ENCODE results near the gene ZNF385B. TPM values are rescaled to one million over a fixed set of nuclear protein-coding genes. Genes with fewer than 3 reads are reported as not detected.

The ZNF385B gene
- total RNA-seq, 1 donor from 2014 or later, result not detected

- no peak for DNase-seq (ENCODE audit: low read depth in 2 of 2)
Observed at GRCh38 chr2:179446476-179447141, 414.8 kb downstream of the ZNF385B start.

- no peak for DNase-seq (ENCODE audit: low read depth in 2 of 2)
Observed at GRCh38 chr2:179444056-179444455, 417.4 kb downstream of the ZNF385B start.

- no peak for DNase-seq (ENCODE audit: low read depth in 2 of 2)
Observed at GRCh38 chr2:179443180-179443579, 418.2 kb downstream of the ZNF385B start.

GRCh38 chr2:179442206-179442605 is 419.2 kb downstream of the ZNF385B start:
- no peak for DNase-seq (ENCODE audit: low read depth in 2 of 2)

- no peak for DNase-seq (ENCODE audit: low read depth in 2 of 2)
Observed at GRCh38 chr2:179441551-179441950, 419.9 kb downstream of the ZNF385B start.

GRCh38 chr2:179440642-179441251 is 420.7 kb downstream of the ZNF385B start:
- peak; percentile 48 to 62 for DNase-seq (ENCODE audit: low read depth in 2 of 2)

GRCh38 chr2:179438654-179439053 is 422.8 kb downstream of the ZNF385B start:
- DNase-seq (ENCODE audit: low read depth in 2 of 2), result no peak

- no peak for DNase-seq (ENCODE audit: low read depth in 2 of 2)
Observed at GRCh38 chr2:179437430-179437829, 424.0 kb downstream of the ZNF385B start.

GRCh38 chr2:179435566-179435965 is 425.8 kb downstream of the ZNF385B start:
- no peak for DNase-seq (ENCODE audit: low read depth in 2 of 2)

GRCh38 chr2:179435000-179435399 is 426.4 kb downstream of the ZNF385B start:
- no peak for DNase-seq (ENCODE audit: low read depth in 2 of 2)

GRCh38 chr2:179434357-179434756 is 427.1 kb downstream of the ZNF385B start:
- no peak for DNase-seq (ENCODE audit: low read depth in 2 of 2)

- DNase-seq (ENCODE audit: low read depth in 2 of 2), result no peak
Observed at GRCh38 chr2:179432751-179433150, 428.7 kb downstream of the ZNF385B start.

GRCh38 chr2:179429597-179429996 is 431.8 kb downstream of the ZNF385B start:
- no peak for DNase-seq (ENCODE audit: low read depth in 2 of 2)

- DNase-seq (ENCODE audit: low read depth in 2 of 2), result no peak
Observed at GRCh38 chr2:179429060-179429471, 432.3 kb downstream of the ZNF385B start.

GRCh38 chr2:179428649-179429048 is 432.8 kb downstream of the ZNF385B start:
- peak in 1 of 2 donors; percentile 6 for DNase-seq (ENCODE audit: low read depth in 2 of 2)

GRCh38 chr2:179427065-179427464 is 434.3 kb downstream of the ZNF385B start:
- no peak for DNase-seq (ENCODE audit: low read depth in 2 of 2)

- DNase-seq (ENCODE audit: low read depth in 2 of 2), result no peak
Observed at GRCh38 chr2:179424571-179424970, 436.8 kb downstream of the ZNF385B start.

GRCh38 chr2:179422037-179422643 is 439.3 kb downstream of the ZNF385B start:
- DNase-seq (ENCODE audit: low read depth in 2 of 2), result peak; percentile 77 to 79

- no peak for DNase-seq (ENCODE audit: low read depth in 2 of 2)
Observed at GRCh38 chr2:179417436-179417949, 443.9 kb downstream of the ZNF385B start.

- no peak for DNase-seq (ENCODE audit: low read depth in 2 of 2)
Observed at GRCh38 chr2:179412112-179412511, 449.3 kb downstream of the ZNF385B start.

GRCh38 chr2:179410552-179411356 is 450.7 kb downstream of the ZNF385B start:
- DNase-seq (ENCODE audit: low read depth in 2 of 2), result peak; percentile 65 to 73

GRCh38 chr2:179403624-179404023 is 457.8 kb downstream of the ZNF385B start:
- no peak for DNase-seq (ENCODE audit: low read depth in 2 of 2)

Measured in lung microvascular endothelial cell (primary cell).